ENCODE results near the gene VSIG2.
"Not testable (repeated sequence)": the region's sequence is repeated elsewhere in the genome, so short reads cannot be mapped to it uniquely, and the experiment has no call there.

The VSIG2 gene, protein sequence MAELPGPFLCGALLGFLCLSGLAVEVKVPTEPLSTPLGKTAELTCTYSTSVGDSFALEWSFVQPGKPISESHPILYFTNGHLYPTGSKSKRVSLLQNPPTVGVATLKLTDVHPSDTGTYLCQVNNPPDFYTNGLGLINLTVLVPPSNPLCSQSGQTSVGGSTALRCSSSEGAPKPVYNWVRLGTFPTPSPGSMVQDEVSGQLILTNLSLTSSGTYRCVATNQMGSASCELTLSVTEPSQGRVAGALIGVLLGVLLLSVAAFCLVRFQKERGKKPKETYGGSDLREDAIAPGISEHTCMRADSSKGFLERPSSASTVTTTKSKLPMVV
- total RNA-seq: 0.24 to 0.77 (median 0.42) reads per million in 4 donors

- DNase-seq: no peak
These were observed at the start of gene VSIG2 for GRCh38 chr11:124751741-124752470. Gene VSIG2 (minus strand): TSS chr11:124752255. CDS start chr11:124752137, 118 bp downstream.

GRCh38 chr11:124801014-124801413, 49.0 kb upstream of the VSIG2 start:
- no peak for DNase-seq

DNA sequence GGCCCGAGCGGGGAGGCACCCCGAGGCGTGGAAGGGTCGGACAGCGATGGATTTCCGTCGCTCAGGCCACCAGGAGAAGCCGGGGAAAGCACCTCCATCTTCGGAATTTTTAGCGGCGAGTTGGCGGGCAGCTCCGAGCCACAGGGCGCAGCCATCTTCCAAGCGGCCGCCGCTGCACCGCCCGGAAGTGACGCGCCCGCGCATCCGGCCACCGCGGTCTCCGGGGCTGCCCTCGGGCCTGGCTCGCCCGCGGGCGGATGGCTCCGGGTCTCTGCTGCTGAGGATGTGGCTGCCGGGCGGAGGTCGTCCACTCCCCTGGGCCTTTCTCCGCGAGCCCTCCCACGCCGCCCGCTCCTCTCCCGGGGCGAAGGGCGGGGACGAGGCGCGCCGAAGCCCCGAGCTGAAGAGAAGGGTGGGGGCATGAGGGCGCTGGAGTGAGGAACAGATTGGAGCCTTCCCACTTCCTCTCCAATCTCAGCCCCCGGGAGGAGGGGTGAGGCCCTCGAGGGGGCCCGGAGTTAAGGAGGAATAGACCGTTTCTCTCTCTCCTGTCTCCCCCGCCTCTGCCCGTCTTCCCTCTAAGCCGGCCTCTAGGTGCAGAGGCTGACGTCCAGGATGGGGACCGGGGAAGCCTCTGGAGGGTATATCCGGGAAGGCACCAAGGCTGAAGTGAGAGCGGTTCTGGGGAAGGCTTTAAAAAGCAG, 48.3 kb upstream of the VSIG2 start, which contains the start of gene MSANTD2:
Gene MSANTD2 (minus strand): TSS at position 181 of the 704 bp plus-strand sequence. CDS start 26 bp downstream, at position 155.
- DNase-seq: peak; percentile 63 to 82 (median 67)

DNA sequence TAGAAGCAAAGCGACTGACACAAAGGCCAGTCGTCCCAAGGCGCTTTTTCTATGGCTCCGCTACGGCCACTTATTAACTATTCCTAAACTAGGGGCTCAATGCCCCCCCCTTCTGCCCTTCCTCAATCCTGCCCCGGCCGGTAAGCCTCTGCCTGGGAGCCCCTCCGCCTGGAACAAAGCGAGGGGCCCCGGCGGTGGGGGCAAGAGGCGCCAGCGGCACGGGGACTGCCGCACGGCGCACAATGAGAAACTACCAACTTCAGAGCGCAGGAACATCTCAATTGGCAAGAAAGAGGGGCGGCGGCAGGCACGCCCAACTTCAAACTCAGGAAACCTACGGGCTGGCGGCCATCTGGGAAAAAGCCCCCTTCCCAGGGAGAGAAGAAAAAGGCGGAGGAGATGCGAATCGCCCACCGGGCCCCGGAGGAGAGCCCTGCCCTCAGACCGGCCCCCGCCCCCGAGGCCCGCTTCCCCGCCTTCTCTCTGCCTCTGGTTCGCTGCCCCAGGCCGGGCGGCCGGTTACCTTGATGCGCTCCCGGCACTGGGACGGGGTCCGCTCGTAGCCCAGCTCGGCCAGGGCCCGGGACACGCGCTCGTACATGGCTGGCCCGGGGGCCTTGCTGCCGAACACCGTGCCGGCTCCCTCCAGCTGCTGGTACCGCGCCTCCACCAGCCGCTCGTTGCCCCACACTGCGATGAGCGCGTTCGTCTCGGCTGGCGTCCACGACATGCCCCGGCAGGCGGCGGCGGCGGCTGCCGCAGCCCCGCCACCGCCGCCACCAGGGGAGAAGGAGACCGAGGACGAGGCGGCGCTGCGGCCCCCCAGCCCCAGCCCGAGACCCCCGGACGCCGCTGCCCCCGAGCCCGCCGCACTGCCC, 47.5 kb upstream of the VSIG2 start:
- DNase-seq: peak; percentile 19 to 52 (median 40)

DNA sequence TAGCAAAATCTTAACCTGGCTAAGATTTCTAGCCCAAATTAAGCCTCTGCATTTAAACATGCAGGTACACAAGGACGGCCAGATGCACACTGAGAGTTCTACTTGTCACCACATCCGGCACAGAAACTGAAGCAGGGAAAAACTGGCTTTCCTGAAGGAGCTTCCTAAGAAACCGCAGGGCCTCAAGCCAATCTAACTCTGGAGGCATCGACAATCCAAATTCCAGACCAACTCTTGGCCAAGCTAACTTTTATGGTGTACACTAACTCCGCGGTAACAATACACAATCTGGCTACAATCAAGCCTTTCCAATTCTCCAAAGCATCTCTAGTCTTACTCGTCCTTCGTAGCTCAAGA, 46.9 kb upstream of the VSIG2 start:
- peak in 1 of 5 donors; percentile 20 for DNase-seq

DNA sequence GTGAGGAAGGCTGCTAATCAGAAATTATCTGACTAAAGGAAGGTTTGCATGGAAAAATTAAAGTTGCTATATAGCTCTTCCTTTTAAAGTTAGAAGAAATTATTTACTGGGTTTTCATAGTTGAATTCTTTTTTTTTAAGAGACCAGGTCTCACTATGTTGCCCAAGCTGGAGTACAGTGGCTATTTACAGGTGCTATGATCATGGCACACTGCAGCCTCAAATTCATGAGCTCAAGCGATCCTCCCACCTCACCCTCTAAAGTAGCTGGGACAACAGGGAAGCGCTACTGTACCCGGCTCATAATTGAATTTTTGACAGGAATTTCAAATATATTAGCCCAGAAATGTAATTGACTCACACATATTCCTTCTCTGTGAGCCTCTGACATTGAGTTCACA, 44.3 kb upstream of the VSIG2 start:
- no peak for DNase-seq

- DNase-seq: peak in 1 of 5 donors; percentile 38
These were observed 41.6 kb upstream of the VSIG2 start for GRCh38 chr11:124793466-124794278.

DNA sequence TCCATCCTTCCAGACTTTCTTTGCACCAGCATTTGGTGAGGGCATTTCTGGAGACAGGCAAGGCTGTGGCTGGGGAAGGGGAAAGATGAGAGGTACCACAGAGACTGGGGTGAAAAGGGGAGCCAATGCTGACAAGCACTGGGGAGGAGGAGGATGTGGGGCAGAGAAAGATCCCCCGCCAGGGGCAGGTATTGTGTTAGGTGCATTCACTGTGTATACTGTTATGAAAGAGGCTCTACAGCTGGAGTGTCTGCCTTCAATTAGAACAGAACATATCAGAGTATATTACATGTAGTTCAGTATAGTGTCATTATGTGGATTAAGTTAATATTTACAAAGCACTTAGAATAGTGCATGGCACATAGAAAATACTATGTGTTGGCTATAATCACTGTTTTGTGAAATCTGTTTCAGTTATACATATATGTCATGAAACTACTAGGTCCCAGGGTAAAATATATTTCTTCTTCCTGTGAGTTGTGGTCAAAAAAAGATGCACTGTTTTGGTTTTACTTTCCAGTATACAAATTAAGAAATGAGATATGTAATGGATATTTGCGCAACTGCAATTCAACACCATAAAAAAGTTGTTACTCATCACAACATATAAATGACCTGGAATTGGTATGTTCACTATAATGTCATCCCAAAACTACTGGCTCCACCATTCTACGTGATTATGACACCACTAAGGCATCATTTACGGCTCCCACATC, 39.7 kb upstream of the VSIG2 start:
- peak in 1 of 5 donors; percentile 19 for DNase-seq

- DNase-seq: no peak
These were observed 36.5 kb upstream of the VSIG2 start for GRCh38 chr11:124788521-124788920.

GRCh38 chr11:124784051-124784450, 32.0 kb upstream of the VSIG2 start:
- no peak for DNase-seq

DNA sequence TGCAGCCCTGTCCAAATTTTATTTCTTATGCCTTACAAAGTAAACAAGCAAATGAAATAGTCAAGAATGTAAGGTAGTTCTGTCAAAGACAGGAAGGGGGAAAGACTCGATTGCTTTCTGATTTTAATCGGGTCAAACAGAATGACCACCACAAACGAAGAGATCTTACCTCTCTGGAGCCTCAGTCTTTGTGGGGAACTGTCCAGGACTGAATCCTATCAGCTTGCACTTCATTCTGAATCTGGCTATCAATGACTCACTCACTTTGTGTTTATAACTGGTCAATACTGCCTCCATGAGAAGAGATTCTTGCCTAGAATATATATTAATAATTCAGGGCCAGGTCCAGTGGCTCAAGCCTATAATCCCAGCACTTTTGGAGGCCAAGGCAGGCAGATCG, 30.9 kb upstream of the VSIG2 start:
- no peak for DNase-seq

DNA sequence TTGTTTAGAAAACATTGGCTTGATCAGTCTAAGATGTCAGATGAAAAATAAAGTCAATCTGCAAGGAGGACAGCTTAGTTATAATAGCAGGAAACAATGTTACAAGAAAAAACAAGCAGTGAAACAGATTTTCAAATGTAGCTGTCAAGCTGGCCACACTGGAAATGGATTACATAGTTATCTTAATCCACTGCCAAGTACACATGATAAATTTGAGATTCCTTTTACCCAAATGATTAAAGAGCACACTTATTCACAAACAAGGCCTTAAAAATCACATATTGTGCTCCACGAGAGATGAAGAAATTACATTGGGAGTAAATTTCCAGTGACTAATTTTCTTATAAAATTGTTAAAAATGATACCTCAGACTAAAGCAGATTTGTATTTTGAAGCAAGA, 27.5 kb upstream of the VSIG2 start:
- no peak for DNase-seq

DNA sequence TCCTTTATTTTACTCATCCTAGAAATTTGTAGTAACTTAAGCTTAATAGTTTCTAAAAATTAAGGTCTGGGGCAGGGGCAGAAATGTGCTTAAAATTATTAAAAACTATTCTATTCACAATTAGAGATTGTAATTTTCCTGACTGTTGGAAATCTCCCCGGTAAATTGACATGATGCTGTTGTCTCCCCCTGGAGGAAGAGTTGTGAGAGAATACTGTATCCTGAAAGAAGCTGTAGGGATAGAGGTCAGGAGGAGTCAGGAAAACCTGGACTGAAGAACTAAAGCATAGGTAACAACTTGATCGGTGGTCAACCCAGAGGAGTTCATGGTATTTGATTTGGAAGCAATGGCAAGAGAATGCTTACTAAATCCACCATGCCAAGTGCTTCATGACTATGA, 26.2 kb upstream of the VSIG2 start:
- no peak for DNase-seq

GRCh38 chr11:124776865-124777645, 25.0 kb upstream of the VSIG2 start:
- no peak for DNase-seq

DNA sequence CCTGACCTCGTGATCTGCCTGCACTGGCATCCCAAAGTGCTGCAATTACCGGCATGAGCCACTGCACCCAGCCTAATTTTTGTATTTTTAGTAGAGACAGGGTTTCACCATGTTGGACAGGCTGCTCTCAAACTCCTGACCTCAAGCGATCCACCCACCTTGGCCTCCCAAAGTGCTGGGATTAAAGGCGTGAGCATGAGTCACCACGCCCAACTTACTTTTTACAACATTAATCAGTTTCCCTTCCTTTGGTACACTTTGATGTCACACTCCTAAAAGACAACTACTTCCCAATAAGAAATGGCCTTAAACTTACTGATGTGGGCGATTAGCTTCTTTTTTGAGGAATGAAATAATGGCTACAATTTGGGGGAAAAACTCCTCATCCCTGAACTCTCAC, 18.9 kb upstream of the VSIG2 start:
- not testable (repeated sequence) for DNase-seq

DNA sequence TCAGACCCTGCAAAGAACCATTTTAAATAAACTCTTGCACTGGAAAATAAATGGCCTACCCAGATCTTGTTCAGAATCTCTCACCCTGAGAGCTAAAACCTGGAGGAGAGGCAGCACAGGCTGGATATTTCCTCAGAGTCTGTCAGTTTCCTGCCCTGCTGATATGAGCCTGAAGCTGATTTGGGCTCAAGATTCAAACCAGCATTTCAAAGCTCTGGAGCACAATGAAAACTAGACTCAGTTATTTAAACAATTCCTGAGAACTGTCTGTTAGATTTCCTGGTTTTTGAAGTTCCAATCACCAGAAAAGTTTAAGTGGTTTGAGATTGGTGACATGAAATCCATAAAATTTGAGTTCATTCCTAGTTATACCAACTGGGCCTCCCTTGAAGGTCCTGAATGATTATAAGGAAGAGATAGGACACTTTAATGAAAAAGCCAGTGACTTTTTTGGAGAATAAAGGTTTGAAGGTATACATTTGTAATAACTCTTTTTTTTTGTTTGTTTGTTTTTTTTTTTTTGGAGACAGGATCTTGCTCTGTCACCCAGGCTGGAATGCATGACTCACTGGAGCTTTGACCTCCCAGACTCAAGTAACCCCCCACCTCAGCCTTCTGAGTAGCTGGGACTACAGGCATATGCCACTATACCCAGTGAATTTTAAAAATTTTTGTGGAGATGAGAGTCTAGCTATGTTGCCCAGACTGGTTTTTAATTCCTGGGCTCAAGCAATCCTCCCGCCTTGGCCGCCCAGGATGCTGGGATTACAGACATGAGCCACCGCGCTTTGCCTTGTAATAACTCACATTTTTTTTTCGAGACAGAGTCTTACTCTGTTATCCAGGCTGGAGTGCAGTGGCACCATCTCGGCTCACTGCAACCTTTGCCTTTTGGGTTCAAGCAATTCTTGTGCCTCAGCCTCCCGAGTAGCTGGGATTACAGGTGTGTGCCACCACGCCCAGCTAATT, 18.0 kb upstream of the VSIG2 start:
- DNase-seq: no peak

DNA sequence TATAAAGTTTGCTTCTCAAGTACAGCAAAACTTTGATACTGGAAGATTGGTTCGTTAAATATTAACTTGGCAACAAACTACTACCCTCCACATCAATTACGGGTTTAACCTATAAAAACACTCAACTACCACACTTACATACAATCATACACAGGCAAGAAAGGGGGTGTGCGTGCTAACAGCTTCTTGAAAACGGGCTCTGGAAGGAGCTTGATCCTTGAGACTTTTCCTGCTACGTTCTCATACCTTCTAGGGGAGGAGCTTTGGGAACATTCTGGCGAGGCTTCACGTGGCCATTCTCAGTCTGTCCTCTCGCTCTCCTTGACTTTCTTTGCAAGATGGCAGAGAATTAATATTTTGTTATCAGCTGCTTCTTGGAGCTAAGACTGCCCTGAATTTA, 16.9 kb upstream of the VSIG2 start:
- no peak for DNase-seq

GRCh38 chr11:124766156-124766555, 14.1 kb upstream of the VSIG2 start:
- no peak for DNase-seq
